ENCODE data around the gene GIPC3.

The GIPC3 gene

GRCh38 chr19:3589949-3590348 is 4.7 kb downstream of the GIPC3 start:
- no peak overlapping the region for H3K4me3 ChIP-seq (ENCODE audit: low read depth, low read length)
- DNase-seq (ENCODE audit: low read depth) = no peak
- TF ChIP-seq, protein P1, sequence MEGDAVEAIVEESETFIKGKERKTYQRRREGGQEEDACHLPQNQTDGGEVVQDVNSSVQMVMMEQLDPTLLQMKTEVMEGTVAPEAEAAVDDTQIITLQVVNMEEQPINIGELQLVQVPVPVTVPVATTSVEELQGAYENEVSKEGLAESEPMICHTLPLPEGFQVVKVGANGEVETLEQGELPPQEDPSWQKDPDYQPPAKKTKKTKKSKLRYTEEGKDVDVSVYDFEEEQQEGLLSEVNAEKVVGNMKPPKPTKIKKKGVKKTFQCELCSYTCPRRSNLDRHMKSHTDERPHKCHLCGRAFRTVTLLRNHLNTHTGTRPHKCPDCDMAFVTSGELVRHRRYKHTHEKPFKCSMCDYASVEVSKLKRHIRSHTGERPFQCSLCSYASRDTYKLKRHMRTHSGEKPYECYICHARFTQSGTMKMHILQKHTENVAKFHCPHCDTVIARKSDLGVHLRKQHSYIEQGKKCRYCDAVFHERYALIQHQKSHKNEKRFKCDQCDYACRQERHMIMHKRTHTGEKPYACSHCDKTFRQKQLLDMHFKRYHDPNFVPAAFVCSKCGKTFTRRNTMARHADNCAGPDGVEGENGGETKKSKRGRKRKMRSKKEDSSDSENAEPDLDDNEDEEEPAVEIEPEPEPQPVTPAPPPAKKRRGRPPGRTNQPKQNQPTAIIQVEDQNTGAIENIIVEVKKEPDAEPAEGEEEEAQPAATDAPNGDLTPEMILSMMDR (IDR thresholded peaks at IDR 0.05; ENCODE audit: control insufficient read depth, extremely low read depth, insufficient read depth) = no peak

- TF ChIP-seq, protein P1 (IDR thresholded peaks at IDR 0.05; ENCODE audit: control insufficient read depth, extremely low read depth, insufficient read depth) = no peak
- no peak for DNase-seq (ENCODE audit: low read depth)
- no peak overlapping the region for H3K4me3 ChIP-seq (ENCODE audit: low read depth, low read length)
Observed at GRCh38 chr19:3590991-3591659, 5.8 kb downstream of the GIPC3 start.

GRCh38 chr19:3591876-3592613 is 6.8 kb downstream of the GIPC3 start:
- DNase-seq (ENCODE audit: low read depth) = no peak
- H3K4me3 ChIP-seq (ENCODE audit: low read depth, low read length) = no peak overlapping the region
- TF ChIP-seq, protein P1 (IDR thresholded peaks at IDR 0.05; ENCODE audit: control insufficient read depth, extremely low read depth, insufficient read depth) = no peak

DNA sequence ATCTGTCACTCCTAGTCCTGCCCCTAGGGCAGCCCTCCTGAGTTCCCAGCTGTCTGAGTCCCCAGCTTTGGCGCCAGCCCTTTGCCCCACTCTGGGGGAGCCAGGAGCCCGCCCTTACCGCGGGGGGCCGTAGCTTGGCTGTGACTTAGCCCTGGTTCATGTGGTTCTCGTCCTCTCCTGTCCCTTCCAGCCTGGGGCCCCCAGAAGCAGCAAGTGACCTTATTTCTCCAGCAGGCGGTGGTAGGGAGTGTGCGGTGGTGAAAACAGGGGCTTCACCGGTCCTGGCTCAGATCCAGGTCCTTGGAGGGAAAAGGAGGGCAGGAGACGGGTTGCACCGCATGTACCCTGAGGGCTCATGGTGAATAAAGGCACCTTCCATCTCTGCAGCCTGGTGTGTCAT is 7.9 kb downstream of the GIPC3 start:
- no peak overlapping the region for H3K4me3 ChIP-seq (ENCODE audit: low read depth, low read length)
- DNase-seq (ENCODE audit: low read depth) = no peak
- TF ChIP-seq, protein P1 (IDR thresholded peaks at IDR 0.05; ENCODE audit: control insufficient read depth, extremely low read depth, insufficient read depth) = no peak

- TF ChIP-seq, protein P1 (IDR thresholded peaks at IDR 0.05; ENCODE audit: control insufficient read depth, extremely low read depth, insufficient read depth) = no peak
- DNase-seq (ENCODE audit: low read depth) = no peak
- no peak overlapping the region for H3K4me3 ChIP-seq (ENCODE audit: low read depth, low read length)
Observed at GRCh38 chr19:3595521-3596061, 10.3 kb downstream of the GIPC3 start.

DNA sequence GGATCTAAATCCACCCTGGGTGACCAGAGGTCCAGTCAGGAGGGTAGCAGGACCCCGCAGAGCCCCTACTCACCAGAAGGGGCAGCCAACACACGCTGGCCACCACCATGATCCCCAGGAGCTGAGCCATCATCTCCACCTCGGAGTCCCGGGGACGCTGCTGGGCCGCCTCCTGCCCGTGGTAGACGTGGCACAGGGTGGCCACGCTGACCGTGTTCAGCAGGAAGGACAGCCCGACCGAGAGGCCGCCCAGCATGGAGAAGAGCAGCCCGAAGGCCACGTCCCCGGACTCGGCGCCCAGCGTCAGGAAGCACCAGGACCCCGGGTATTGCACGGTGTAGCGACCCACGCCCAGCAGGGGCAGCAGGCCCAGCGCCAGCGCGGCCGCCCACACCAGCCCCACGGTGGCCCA is 14.5 kb downstream of the GIPC3 start:
- H3K4me3 ChIP-seq (ENCODE audit: low read depth, low read length) = no peak overlapping the region
- TF ChIP-seq, protein P1 (IDR thresholded peaks at IDR 0.05; ENCODE audit: control insufficient read depth, extremely low read depth, insufficient read depth) = no peak
- DNase-seq (ENCODE audit: low read depth) = no peak
